Measurements from ENCODE around the gene PTPRK. TPM values are rescaled to one million over a fixed set of nuclear protein-coding genes. Genes with fewer than 3 reads are reported as not detected.

Gene PTPRK
- total RNA-seq, 2 donors from 2014 or later, result 33.7 to 36.0 TPM

GRCh38 chr6:128343706-128344105 lies 176.7 kb downstream of the PTPRK start:
- Histone ChIP-seq H3K27ac (no peak overlapping the region), H3K4me1 (ENCODE audit: control insufficient read depth in 1 of 2, low read depth in 2 of 2) (peaks cover 4 to 12% of the 10 kb centered on the region in 2 donors), H3K9me3 (no peaks in the 10 kb centered on the region), H3K27me3 (replicated peaks; ENCODE audit: insufficient read depth) (no peaks in the 10 kb centered on the region), H3K4me3 (no peak overlapping the region), H3K36me3 (no peaks in the 10 kb centered on the region)
- ATAC-seq (ENCODE audit: insufficient number of reproducible peaks, low FRiP score, low read depth) (no peak), DNase-seq (ENCODE audit: low spot score) (no peak)
- no peak for TF ChIP-seq CTCF (IDR thresholded peaks at IDR 0.05)

GRCh38 chr6:128339635-128340450 lies 180.6 kb downstream of the PTPRK start:
- H3K27ac ChIP-seq, result no peak overlapping the region
- no peak for TF ChIP-seq CTCF (IDR thresholded peaks at IDR 0.05)
- no peaks in the 10 kb centered on the region for H3K36me3 ChIP-seq
- H3K4me3 ChIP-seq, result no peak overlapping the region
- ATAC-seq (ENCODE audit: insufficient number of reproducible peaks, low FRiP score, low read depth) (no peak), DNase-seq (ENCODE audit: low spot score) (no peak)
- H3K9me3 ChIP-seq, result no peaks in the 10 kb centered on the region
- peaks cover 4 to 12% of the 10 kb centered on the region in 2 donors for H3K4me1 ChIP-seq (ENCODE audit: control insufficient read depth in 1 of 2, low read depth in 2 of 2)
- no peaks in the 10 kb centered on the region for H3K27me3 ChIP-seq (replicated peaks; ENCODE audit: insufficient read depth)

- DNase-seq (ENCODE audit: low spot score) (no peak), ATAC-seq (ENCODE audit: insufficient number of reproducible peaks, low FRiP score, low read depth) (no peak)
- no peak overlapping the region for H3K27ac ChIP-seq
- H3K4me1 ChIP-seq (ENCODE audit: control insufficient read depth in 1 of 2, low read depth in 2 of 2), result peaks cover 4 to 12% of the 10 kb centered on the region in 2 donors
- H3K36me3 ChIP-seq, result no peaks in the 10 kb centered on the region
- no peak for TF ChIP-seq CTCF (IDR thresholded peaks at IDR 0.05)
- H3K9me3 ChIP-seq, result no peaks in the 10 kb centered on the region
- no peak overlapping the region for H3K4me3 ChIP-seq
- H3K27me3 ChIP-seq (replicated peaks; ENCODE audit: insufficient read depth), result no peaks in the 10 kb centered on the region
Measured at GRCh38 chr6:128337619-128338018, 182.8 kb downstream of the PTPRK start.

GRCh38 chr6:128336436-128337095 lies 183.8 kb downstream of the PTPRK start:
- H3K27ac ChIP-seq, result no peak overlapping the region
- H3K27me3 ChIP-seq (replicated peaks; ENCODE audit: insufficient read depth), result no peaks in the 10 kb centered on the region
- no peaks in the 10 kb centered on the region for H3K9me3 ChIP-seq
- TF ChIP-seq CTCF (IDR thresholded peaks at IDR 0.05), result no peak
- no peak for ATAC-seq (ENCODE audit: insufficient number of reproducible peaks, low FRiP score, low read depth)
- no peak for DNase-seq (ENCODE audit: low spot score)
- no peak overlapping the region for H3K4me3 ChIP-seq
- no peaks in the 10 kb centered on the region for H3K36me3 ChIP-seq
- H3K4me1 ChIP-seq (ENCODE audit: control insufficient read depth in 1 of 2, low read depth in 2 of 2), result peaks cover 4 to 12% of the 10 kb centered on the region in 2 donors

GRCh38 chr6:128335963-128336362 lies 184.4 kb downstream of the PTPRK start:
- ATAC-seq (ENCODE audit: insufficient number of reproducible peaks, low FRiP score, low read depth), result no peak

More at GRCh38 chr6:128335963-128336362, 184.4 kb downstream of the PTPRK start:
- no peak overlapping the region for H3K4me3 ChIP-seq
- H3K9me3 ChIP-seq, result no peaks in the 10 kb centered on the region
- peaks cover 4 to 12% of the 10 kb centered on the region in 2 donors for H3K4me1 ChIP-seq (ENCODE audit: control insufficient read depth in 1 of 2, low read depth in 2 of 2)
- H3K27me3 ChIP-seq (replicated peaks; ENCODE audit: insufficient read depth), result no peaks in the 10 kb centered on the region
- TF ChIP-seq CTCF (IDR thresholded peaks at IDR 0.05), result no peak
- H3K27ac ChIP-seq, result no peak overlapping the region
- DNase-seq (ENCODE audit: low spot score), result no peak
- no peaks in the 10 kb centered on the region for H3K36me3 ChIP-seq

Measured in thoracic aorta (tissue), 2 donors.